ENCODE results near the gene CDK2AP2.
"Not testable (repeated sequence)": the region's sequence is repeated elsewhere in the genome, so short reads cannot be mapped to it uniquely, and the experiment has no call there.

The CDK2AP2 gene

GRCh38 chr11:67523556-67524479 is 15.9 kb upstream of the CDK2AP2 start:
- no peak for DNase-seq

GRCh38 chr11:67522844-67523555 is 15.0 kb upstream of the CDK2AP2 start, which contains the start of gene CABP2:
Gene CABP2 (minus strand): TSS chr11:67523446. CDS start chr11:67523326, 120 bp downstream.
- no peak for DNase-seq

- DNase-seq, result no peak
Measured at GRCh38 chr11:67522338-67522737, 14.4 kb upstream of the CDK2AP2 start.

- DNase-seq, result no peak
Measured at GRCh38 chr11:67521924-67522323, 14.0 kb upstream of the CDK2AP2 start.

- no peak for DNase-seq
Measured at GRCh38 chr11:67520856-67521824, 13.2 kb upstream of the CDK2AP2 start.

GRCh38 chr11:67519726-67520125 is 11.8 kb upstream of the CDK2AP2 start:
- DNase-seq, result no peak

GRCh38 chr11:67517784-67518552 is 10.0 kb upstream of the CDK2AP2 start:
- DNase-seq, result no peak

- no peak for DNase-seq
Measured at GRCh38 chr11:67516806-67517205, 8.8 kb upstream of the CDK2AP2 start.

- no peak for DNase-seq
Measured at GRCh38 chr11:67514116-67514515, 6.2 kb upstream of the CDK2AP2 start.

GRCh38 chr11:67511558-67511957 is 3.6 kb upstream of the CDK2AP2 start:
- DNase-seq, result not testable (repeated sequence)

GRCh38 chr11:67510023-67510345 is 2.0 kb upstream of the CDK2AP2 start:
- no peak for DNase-seq

- peak; percentile 98 for DNase-seq
Measured at GRCh38 chr11:67508486-67509121, 642 bp upstream of the CDK2AP2 start.

GRCh38 chr11:67507242-67507863 is 609 bp downstream of the CDK2AP2 start:
- no peak for DNase-seq

- no peak for DNase-seq
Measured at GRCh38 chr11:67506426-67507051, 1.4 kb downstream of the CDK2AP2 start.

- DNase-seq, result peak; percentile 92
Measured at GRCh38 chr11:67505605-67506396, 2.2 kb downstream of the CDK2AP2 start.

GRCh38 chr11:67504950-67505581 is 2.9 kb downstream of the CDK2AP2 start, which contains the start of gene PITPNM1:
Gene PITPNM1 (minus strand): TSS chr11:67505363. CDS start chr11:67504180, 1,183 bp downstream.
- DNase-seq, result peak; percentile 80

GRCh38 chr11:67504005-67504949 is 3.7 kb downstream of the CDK2AP2 start:
- peak; percentile 60 for DNase-seq

All from CD4-positive, alpha-beta T cell treated with Interleukin-10 for 1 hour (primary cell).